Fibroblast of villous mesenchyme (primary cell): ENCODE data around the gene TCF3. TPM values are rescaled to one million over a fixed set of nuclear protein-coding genes. Genes with fewer than 3 reads are reported as not detected.

Experiments
- DNase-seq: peaks from one replicate; pipeline ENCODE4 v3.0.0-alpha.2; 2010; ENCODE audit warnings: low read depth
- H3K4me3 ChIP-seq: 2 replicates; pipeline ENCODE4 v1.5.1; 2011; ENCODE audit warnings: low read depth, mild to moderate bottlenecking, low read length
- CTCF ChIP-seq: IDR thresholded peaks from 2 replicates; pipeline ENCODE4 v1.5.1; 2012; ENCODE audit warnings: low read depth, mild to moderate bottlenecking, low read length; ENCODE audit not compliant: insufficient read depth
- total RNA-seq: library from RNA; depleted of rRNA; stranded (reverse); fragments of >200 nt; gene quantifications from 2 replicates; pipeline ENCODE4 v1.2.3, GENCODE V29; 2012

Gene TCF3
- total RNA-seq, 1 donor = 57.0 TPM

- TF ChIP-seq CTCF = no peak
- DNase-seq = no peak
- H3K4me3 ChIP-seq = no peak overlapping the region
Measured at GRCh38 chr19:1626417-1627010, 25.9 kb downstream of the TCF3 start.

- peak; percentile 81 for TF ChIP-seq CTCF
- H3K4me3 ChIP-seq = no peak overlapping the region
- DNase-seq = peak; percentile 56
Measured at GRCh38 chr19:1624458-1624857, 28.0 kb downstream of the TCF3 start.

- DNase-seq = no peak
- H3K4me3 ChIP-seq = no peak overlapping the region
- no peak for TF ChIP-seq CTCF
Measured at GRCh38 chr19:1622541-1622940, 29.9 kb downstream of the TCF3 start.

GRCh38 chr19:1622007-1622406, 30.4 kb downstream of the TCF3 start:
- no peak overlapping the region for H3K4me3 ChIP-seq
- no peak for DNase-seq
- TF ChIP-seq CTCF = no peak

- DNase-seq = no peak
- no peak for TF ChIP-seq CTCF
- H3K4me3 ChIP-seq = no peak overlapping the region
Measured at GRCh38 chr19:1621574-1621973, 30.8 kb downstream of the TCF3 start.

GRCh38 chr19:1621021-1621420, 31.4 kb downstream of the TCF3 start:
- DNase-seq = no peak
- H3K4me3 ChIP-seq = no peak overlapping the region
- no peak for TF ChIP-seq CTCF

- TF ChIP-seq CTCF = no peak
- no peak overlapping the region for H3K4me3 ChIP-seq
- no peak for DNase-seq
Measured at GRCh38 chr19:1620502-1620901, 31.9 kb downstream of the TCF3 start.
